Activated CD4-positive, alpha-beta memory T cell treated with anti-CD3 and anti-CD28 coated beads, Interleukin-2, amount 10 ng/mL, durations not matched to agents 7 days and 5 days (primary cell): Measurements from ENCODE around the gene DPP9. TPM values are rescaled to one million over a fixed set of nuclear protein-coding genes. Genes with fewer than 3 reads are reported as not detected.

ENCODE experiments used
- CTCF ChIA-PET: fragments of 350-600 bp; sonication (Branson Sonifier 250); formaldehyde crosslinking; loops from one replicate; lab custom pipeline; 2021; ENCODE audit warnings: antibody characterized with exemption, inconsistent platforms; lab: Charles Lee
- POLR2A ChIA-PET: fragments of 350-600 bp; sonication (Branson Sonifier 250); formaldehyde crosslinking; loops from one replicate; lab custom pipeline; 2021; ENCODE audit warnings: antibody characterized with exemption; lab: Charles Lee
- DNase-seq: peaks from one replicate; pipeline ENCODE4 v3.0.0-alpha.2; 2020
- H3K27ac Mint-ChIP-seq: one replicate; pipeline ENCODE4 v1.8.0; 2021; ENCODE audit warnings: mild to moderate bottlenecking, mixed read lengths
- H3K27me3 Mint-ChIP-seq: one replicate; pipeline ENCODE4 v1.8.0; 2021; ENCODE audit warnings: mixed read lengths
- H3K36me3 Mint-ChIP-seq: one replicate; pipeline ENCODE4 v1.8.0; 2021; ENCODE audit warnings: low read depth, mixed read lengths
- H3K4me1 Mint-ChIP-seq: one replicate; pipeline ENCODE4 v1.8.0; 2021; ENCODE audit warnings: mixed read lengths
- H3K4me3 Mint-ChIP-seq: one replicate; pipeline ENCODE4 v1.8.0; 2021; ENCODE audit warnings: mild to moderate bottlenecking, mixed read lengths
- H3K9me3 Mint-ChIP-seq: one replicate; pipeline ENCODE4 v1.8.0; 2021; ENCODE audit warnings: mixed read lengths
- total RNA-seq, 2 experiments: library from RNA; stranded (reverse); gene quantifications; one replicate each; pipeline ENCODE4 v1.2.3, GENCODE V29; 2021

The DPP9 gene
- total RNA-seq, 2 experiments from 2014 or later: 67.6 to 78.3 TPM

- H3K9me3 Mint-ChIP-seq: no peaks in the 10 kb centered on the region
- no peak overlapping the region for H3K4me3 Mint-ChIP-seq
- H3K4me1 Mint-ChIP-seq: no peaks in the 10 kb centered on the region
- no peak overlapping the region for H3K27ac Mint-ChIP-seq
- no peak for DNase-seq
- H3K27me3 Mint-ChIP-seq: no peaks in the 10 kb centered on the region
- H3K36me3 Mint-ChIP-seq: peaks cover 53% of the 10 kb centered on the region
- POLR2A ChIA-PET: no interaction called here
- CTCF ChIA-PET: no interaction called here
These were observed 22.1 kb downstream of the DPP9 start for GRCh38 chr19:4701557-4701956.

GRCh38 chr19:4700693-4700970 is 23.0 kb downstream of the DPP9 start:
- no peaks in the 10 kb centered on the region for H3K4me1 Mint-ChIP-seq
- CTCF ChIA-PET: no interaction called here

GRCh38 chr19:4699826-4700692 is 23.6 kb downstream of the DPP9 start:
- no peaks in the 10 kb centered on the region for H3K27me3 Mint-ChIP-seq
- H3K9me3 Mint-ChIP-seq: no peaks in the 10 kb centered on the region
- H3K4me1 Mint-ChIP-seq: no peaks in the 10 kb centered on the region
- POLR2A ChIA-PET: interaction anchor here (1.4 kb wide), 1 partner anchor 41 kb away, joined by 4 read pairs; no protein-coding TSS in a partner anchor
- no peak overlapping the region for H3K27ac Mint-ChIP-seq
- CTCF ChIA-PET: no interaction called here
- no peak overlapping the region for H3K4me3 Mint-ChIP-seq
- DNase-seq: no peak
- H3K36me3 Mint-ChIP-seq: peaks cover 52% of the 10 kb centered on the region

More at GRCh38 chr19:4700693-4700970, 23.0 kb downstream of the DPP9 start:
- H3K36me3 Mint-ChIP-seq: peaks cover 56% of the 10 kb centered on the region
- no peaks in the 10 kb centered on the region for H3K9me3 Mint-ChIP-seq
- POLR2A ChIA-PET: interaction anchor here (1.4 kb wide), 1 partner anchor 42 kb away, joined by 4 read pairs; no protein-coding TSS in a partner anchor
- H3K4me3 Mint-ChIP-seq: no peak overlapping the region
- no peaks in the 10 kb centered on the region for H3K27me3 Mint-ChIP-seq
- DNase-seq: no peak
- H3K27ac Mint-ChIP-seq: no peak overlapping the region

GRCh38 chr19:4697304-4697703 is 26.3 kb downstream of the DPP9 start:
- H3K27me3 Mint-ChIP-seq: no peaks in the 10 kb centered on the region
- H3K4me1 Mint-ChIP-seq: no peaks in the 10 kb centered on the region
- DNase-seq: no peak
- H3K9me3 Mint-ChIP-seq: no peaks in the 10 kb centered on the region
- H3K36me3 Mint-ChIP-seq: peaks cover 59% of the 10 kb centered on the region
- no peak overlapping the region for H3K27ac Mint-ChIP-seq
- ChIA-PET CTCF (no interaction called here), POLR2A (interaction anchor here (1.0 kb wide), 1 partner anchor 8 kb away, joined by 3 read pairs; no protein-coding TSS in a partner anchor)
- H3K4me3 Mint-ChIP-seq: no peak overlapping the region

- Mint-ChIP-seq H3K27me3 (no peaks in the 10 kb centered on the region), H3K27ac (no peak overlapping the region), H3K4me1 (no peaks in the 10 kb centered on the region), H3K9me3 (no peaks in the 10 kb centered on the region), H3K36me3 (peaks cover 52% of the 10 kb centered on the region), H3K4me3 (no peak overlapping the region)
- no peak for DNase-seq
- ChIA-PET CTCF (interaction anchor here (0.6 kb wide), 1 partner anchor 1822 kb away, joined by 3 read pairs; no protein-coding TSS in a partner anchor), POLR2A (no interaction called here)
These were observed 28.4 kb downstream of the DPP9 start for GRCh38 chr19:4695224-4695731.

- H3K27ac Mint-ChIP-seq: peak overlapping the region; percentile 2
- H3K27me3 Mint-ChIP-seq: no peaks in the 10 kb centered on the region
These were observed 29.2 kb downstream of the DPP9 start for GRCh38 chr19:4694211-4694987.

GRCh38 chr19:4693471-4694121 is 30.0 kb downstream of the DPP9 start:
- H3K27ac Mint-ChIP-seq: peak overlapping the region; percentile 2
- no peaks in the 10 kb centered on the region for H3K9me3 Mint-ChIP-seq
- no peaks in the 10 kb centered on the region for H3K27me3 Mint-ChIP-seq
- no peaks in the 10 kb centered on the region for H3K4me1 Mint-ChIP-seq
- no peak for DNase-seq
- no peak overlapping the region for H3K4me3 Mint-ChIP-seq
- peaks cover 47% of the 10 kb centered on the region for H3K36me3 Mint-ChIP-seq
- ChIA-PET CTCF (no interaction called here), POLR2A (no interaction called here)

More at GRCh38 chr19:4694211-4694987, 29.2 kb downstream of the DPP9 start:
- H3K36me3 Mint-ChIP-seq: peaks cover 49% of the 10 kb centered on the region
- no peaks in the 10 kb centered on the region for H3K4me1 Mint-ChIP-seq
- DNase-seq: no peak
- no peaks in the 10 kb centered on the region for H3K9me3 Mint-ChIP-seq
- ChIA-PET CTCF (no interaction called here), POLR2A (interaction anchor here (0.6 kb wide), 1 partner anchor 26 kb away, joined by 4 read pairs; no protein-coding TSS in a partner anchor)
- no peak overlapping the region for H3K4me3 Mint-ChIP-seq

GRCh38 chr19:4693078-4693350 is 30.6 kb downstream of the DPP9 start:
- Mint-ChIP-seq H3K27ac (no peak overlapping the region), H3K36me3 (peaks cover 43% of the 10 kb centered on the region), H3K4me1 (no peaks in the 10 kb centered on the region), H3K9me3 (no peaks in the 10 kb centered on the region), H3K4me3 (no peak overlapping the region), H3K27me3 (no peaks in the 10 kb centered on the region)
- no peak for DNase-seq
- ChIA-PET CTCF (no interaction called here), POLR2A (no interaction called here)

GRCh38 chr19:4692251-4693077 is 31.2 kb downstream of the DPP9 start:
- ChIA-PET POLR2A (no interaction called here), CTCF (no interaction called here)
- Mint-ChIP-seq H3K27me3 (no peaks in the 10 kb centered on the region), H3K4me1 (no peaks in the 10 kb centered on the region), H3K9me3 (no peaks in the 10 kb centered on the region), H3K36me3 (peaks cover 42% of the 10 kb centered on the region), H3K27ac (no peak overlapping the region), H3K4me3 (no peak overlapping the region)
- no peak for DNase-seq

- Mint-ChIP-seq H3K36me3 (peaks cover 38% of the 10 kb centered on the region), H3K9me3 (no peaks in the 10 kb centered on the region), H3K27me3 (no peaks in the 10 kb centered on the region), H3K4me1 (no peaks in the 10 kb centered on the region), H3K27ac (no peak overlapping the region), H3K4me3 (no peak overlapping the region)
- ChIA-PET POLR2A (interaction anchor here (0.6 kb wide), 1 partner anchor 586 kb away, joined by 3 read pairs; no protein-coding TSS in a partner anchor), CTCF (no interaction called here)
- no peak for DNase-seq
These were observed 32.3 kb downstream of the DPP9 start for GRCh38 chr19:4691373-4691772.

GRCh38 chr19:4690361-4690760 is 33.3 kb downstream of the DPP9 start:
- DNase-seq: no peak
- Mint-ChIP-seq H3K4me3 (no peak overlapping the region), H3K9me3 (no peaks in the 10 kb centered on the region), H3K27ac (no peak overlapping the region), H3K36me3 (peaks cover 35% of the 10 kb centered on the region), H3K4me1 (no peaks in the 10 kb centered on the region), H3K27me3 (no peaks in the 10 kb centered on the region)
- ChIA-PET CTCF (no interaction called here), POLR2A (interaction anchor here (1.0 kb wide), 1 partner anchor 10 kb away, joined by 3 read pairs; no protein-coding TSS in a partner anchor)

GRCh38 chr19:4689403-4689802 is 34.2 kb downstream of the DPP9 start:
- ChIA-PET CTCF (no interaction called here), POLR2A (interaction anchor here (0.7 to 0.8 kb wide), 2 partner anchors 8 to 9 kb away, joined by 3 to 5 read pairs; no protein-coding TSS in a partner anchor)
- no peak overlapping the region for H3K27ac Mint-ChIP-seq
- no peaks in the 10 kb centered on the region for H3K27me3 Mint-ChIP-seq
- no peak for DNase-seq
- H3K4me1 Mint-ChIP-seq: no peaks in the 10 kb centered on the region
- peaks cover 32% of the 10 kb centered on the region for H3K36me3 Mint-ChIP-seq
- H3K4me3 Mint-ChIP-seq: no peak overlapping the region
- H3K9me3 Mint-ChIP-seq: no peaks in the 10 kb centered on the region
